ENCODE measurements around the gene AK9.

DNA sequence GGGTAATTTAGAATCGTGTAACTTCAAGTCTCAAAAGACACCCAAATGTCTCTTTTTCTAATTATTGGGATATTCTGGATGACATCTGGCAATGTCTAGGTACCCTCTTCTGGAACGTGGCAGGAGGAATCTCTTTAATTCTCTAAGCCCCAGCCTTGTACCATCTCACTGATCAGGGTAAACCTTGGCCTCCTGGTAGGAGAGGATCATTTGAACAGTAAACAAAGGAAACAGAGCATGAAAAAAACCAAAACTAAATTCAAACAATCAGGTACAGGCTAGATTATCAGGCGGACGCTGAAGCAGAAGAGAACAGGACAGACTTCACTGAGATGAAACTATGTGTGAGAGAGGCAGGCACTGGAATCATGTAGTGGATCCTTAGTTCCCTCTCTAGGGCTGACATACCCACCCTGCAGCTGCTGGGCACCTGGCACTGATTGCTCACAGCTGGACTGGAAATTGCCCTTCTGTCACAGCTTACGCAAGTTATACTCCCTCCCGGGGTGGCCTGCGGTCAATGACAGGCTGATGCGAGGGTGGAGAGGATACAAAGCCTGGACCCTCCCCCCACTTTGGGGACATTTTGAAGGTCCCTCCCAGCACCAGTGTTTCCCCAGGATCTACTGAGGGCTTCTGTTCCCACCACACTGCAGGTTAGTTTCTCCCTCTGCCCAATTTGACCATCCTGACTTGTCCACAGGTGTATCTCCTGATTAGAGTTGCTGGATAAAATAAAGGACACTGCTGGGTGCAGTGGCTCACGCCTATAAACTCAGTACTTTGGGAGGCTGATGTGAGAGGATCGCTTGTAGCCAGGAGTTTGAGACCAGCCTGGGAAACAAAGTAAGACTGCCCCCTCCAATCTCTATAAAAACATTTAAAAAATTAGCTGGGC lies 187.4 kb downstream of the AK9 start:
- TF ChIP-seq POLR2A (IDR thresholded peaks at IDR 0.05; ENCODE audit: low read length) (no peak), GATA1 (IDR thresholded peaks at IDR 0.05; ENCODE audit: low read depth, low read length) (no peak)

Measured in erythroblast (primary cell).